Breast epithelium (tissue), 4 donors: ENCODE measurements around the gene FTMT. TPM values are rescaled to one million over a fixed set of nuclear protein-coding genes. Genes with fewer than 3 reads are reported as not detected.
"Not testable (repeated sequence)": the region's sequence is repeated elsewhere in the genome, so short reads cannot be mapped to it uniquely, and the experiment has no call there.

ENCODE experiments used
- DNase-seq, 2 donors: peaks; one replicate each; pipeline ENCODE4 v3.0.0-alpha.2; 2019; ENCODE audit warnings: low spot score in 2 of 2
- H3K27ac ChIP-seq, 2 donors: fragments of 200-600 bp; sonication (generic) in 1 of 2; one replicate each; pipeline ENCODE4 v1.5.1; 2016 to 2019; ENCODE audit warnings: mild to moderate bottlenecking in 1 of 2
- H3K27me3 ChIP-seq, 2 donors: fragments of 200-600 bp; sonication (generic) in 1 of 2; one replicate each; pipeline versions ENCODE4 v1.5.1 to v1.6.0; 2017 to 2019; ENCODE audit warnings: control low read depth in 1 of 2, mild to moderate bottlenecking in 1 of 2
- H3K36me3 ChIP-seq: fragments of 200-600 bp; one replicate; pipeline ENCODE4 v1.5.1; 2019
- H3K4me1 ChIP-seq, 2 donors: fragments of 200-600 bp; sonication (generic); one replicate each; pipeline ENCODE4 v1.5.1; 2016 to 2019; ENCODE audit warnings: control low read depth in 1 of 2
- H3K4me3 ChIP-seq, 3 donors: fragments of 200-600 bp; sonication (generic); 1 replicate in 2 of 3; 2 replicates in 1 of 3; pipeline ENCODE4 v1.5.1; 2016 to 2019; ENCODE audit warnings: mild to moderate bottlenecking in 3 of 3, moderate library complexity in 2 of 3
- H3K9me3 ChIP-seq, 2 donors: fragments of 200-600 bp; sonication (generic) in 1 of 2; one replicate each; pipeline ENCODE4 v1.5.1; 2016 to 2019; ENCODE audit warnings: control low read depth in 1 of 2
- POLR2A ChIP-seq: fragments of 450-650 bp; IDR thresholded peaks from one replicate; pipeline ENCODE4 v1.6.1; 2016; ENCODE audit warnings: antibody characterized with exemption, mild to moderate bottlenecking, moderate library complexity
- POLR2AphosphoS5 ChIP-seq, 3 donors: sonication (generic); formaldehyde crosslinking; IDR thresholded peaks; one replicate each; pipeline ENCODE4 v1.6.1; 2017; ENCODE audit warnings: antibody characterized with exemption in 3 of 3
- intact Hi-C: fragments of 100-400 bp; cut with DNase I; formaldehyde crosslinking; loops from one replicate; pipeline ENCODE4 v1.15.1; 2023; ENCODE audit warnings: low total_unique reads
- total RNA-seq, 3 donors: library from RNA; depleted of rRNA; stranded (reverse); fragments of >200 nt; gene quantifications; one replicate each; pipeline ENCODE4 v1.1.0, GENCODE V29; 2016
- TF ChIP-seq, protein P1 (sequence below), 3 donors: fragments of 450-650 bp; IDR thresholded peaks; one replicate each; pipeline ENCODE4 v1.5.1; 2016 to 2017; ENCODE audit warnings: antibody characterized with exemption in 3 of 3, mild to moderate bottlenecking in 3 of 3, moderate library complexity in 3 of 3

FTMT gene
- total RNA-seq = under 1 TPM in 1 of 3 donors, not detected in 2; 0.44 TPM

DNA sequence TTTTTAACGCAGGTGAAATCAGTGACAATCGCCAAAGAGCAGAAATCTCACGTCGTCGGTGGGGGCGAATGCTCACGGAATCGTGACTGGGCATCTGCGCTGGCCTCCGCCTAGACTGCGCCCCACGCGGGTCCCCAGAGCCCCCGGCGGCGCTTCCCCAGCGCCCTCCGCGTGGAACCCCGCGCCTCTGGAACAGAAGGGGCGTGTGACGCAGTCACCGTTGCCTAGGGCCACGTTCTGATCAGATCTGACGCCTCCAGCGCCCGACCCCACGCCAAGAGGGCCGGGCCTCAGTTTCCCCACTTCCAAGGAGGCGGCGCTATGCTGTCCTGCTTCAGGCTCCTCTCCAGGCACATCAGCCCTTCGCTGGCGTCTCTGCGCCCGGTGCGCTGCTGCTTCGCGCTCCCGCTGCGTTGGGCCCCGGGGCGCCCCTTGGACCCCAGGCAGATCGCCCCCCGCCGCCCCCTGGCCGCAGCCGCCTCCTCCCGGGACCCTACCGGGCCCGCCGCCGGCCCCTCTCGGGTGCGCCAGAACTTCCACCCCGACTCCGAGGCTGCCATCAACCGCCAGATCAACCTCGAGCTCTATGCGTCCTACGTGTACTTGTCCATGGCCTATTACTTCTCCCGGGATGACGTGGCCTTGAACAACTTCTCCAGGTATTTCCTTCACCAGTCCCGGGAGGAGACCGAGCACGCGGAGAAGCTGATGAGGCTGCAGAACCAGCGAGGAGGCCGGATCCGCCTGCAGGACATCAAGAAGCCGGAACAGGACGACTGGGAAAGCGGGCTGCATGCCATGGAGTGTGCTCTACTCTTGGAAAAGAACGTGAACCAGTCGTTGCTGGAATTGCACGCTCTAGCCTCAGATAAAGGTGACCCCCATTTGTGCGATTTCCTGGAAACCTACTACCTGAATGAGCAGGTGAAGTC lies at the start of gene FTMT:
Gene FTMT (plus strand): TSS at position 240 of the 932 bp plus-strand sequence. CDS start 82 bp downstream, at position 322.
- Histone ChIP-seq H3K36me3 (no peaks in the 10 kb centered on the region), H3K27me3 (no peaks in the 10 kb centered on the region), H3K27ac (no peak within 1 kb of the TSS), H3K9me3 (peaks cover 3 to 12% of the 10 kb centered on the region in 2 donors), H3K4me1 (no peaks in the 10 kb centered on the region), H3K4me3 (no peak within 1 kb of the TSS)
- DNase-seq = no peak
- TF ChIP-seq POLR2AphosphoS5 (IDR thresholded peaks at IDR 0.05) = no peak
- no peak for TF ChIP-seq POLR2A
- TF ChIP-seq, protein P1, sequence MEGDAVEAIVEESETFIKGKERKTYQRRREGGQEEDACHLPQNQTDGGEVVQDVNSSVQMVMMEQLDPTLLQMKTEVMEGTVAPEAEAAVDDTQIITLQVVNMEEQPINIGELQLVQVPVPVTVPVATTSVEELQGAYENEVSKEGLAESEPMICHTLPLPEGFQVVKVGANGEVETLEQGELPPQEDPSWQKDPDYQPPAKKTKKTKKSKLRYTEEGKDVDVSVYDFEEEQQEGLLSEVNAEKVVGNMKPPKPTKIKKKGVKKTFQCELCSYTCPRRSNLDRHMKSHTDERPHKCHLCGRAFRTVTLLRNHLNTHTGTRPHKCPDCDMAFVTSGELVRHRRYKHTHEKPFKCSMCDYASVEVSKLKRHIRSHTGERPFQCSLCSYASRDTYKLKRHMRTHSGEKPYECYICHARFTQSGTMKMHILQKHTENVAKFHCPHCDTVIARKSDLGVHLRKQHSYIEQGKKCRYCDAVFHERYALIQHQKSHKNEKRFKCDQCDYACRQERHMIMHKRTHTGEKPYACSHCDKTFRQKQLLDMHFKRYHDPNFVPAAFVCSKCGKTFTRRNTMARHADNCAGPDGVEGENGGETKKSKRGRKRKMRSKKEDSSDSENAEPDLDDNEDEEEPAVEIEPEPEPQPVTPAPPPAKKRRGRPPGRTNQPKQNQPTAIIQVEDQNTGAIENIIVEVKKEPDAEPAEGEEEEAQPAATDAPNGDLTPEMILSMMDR (IDR thresholded peaks at IDR 0.05) = no peak
- intact Hi-C loops = no loop called here

DNA sequence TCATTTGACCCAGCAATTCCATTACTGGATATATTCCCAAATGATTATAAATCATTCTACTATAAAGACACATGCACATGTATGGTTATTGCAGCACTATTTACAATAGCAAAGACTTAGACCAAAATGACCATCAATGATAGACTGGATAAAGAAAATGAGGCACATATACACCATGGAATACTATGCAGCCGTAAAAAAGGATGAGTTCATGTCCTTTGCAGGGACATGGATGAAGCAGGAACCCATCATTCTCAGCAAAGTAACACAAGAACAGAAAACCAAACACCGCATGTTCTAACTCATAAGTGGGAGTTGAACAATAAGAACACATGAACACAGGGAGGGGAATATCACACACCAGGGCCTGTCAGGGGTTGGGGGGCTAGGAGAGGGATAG lies 46.4 kb upstream of the FTMT start:
- H3K9me3 ChIP-seq = peaks cover 0 to 18% of the 10 kb centered on the region in 2 donors
- intact Hi-C loops, H3K4me3 ChIP-seq, H3K27me3 ChIP-seq, DNase-seq, H3K36me3 ChIP-seq, H3K27ac ChIP-seq, H3K4me1 ChIP-seq: not testable (repeated sequence)

DNA sequence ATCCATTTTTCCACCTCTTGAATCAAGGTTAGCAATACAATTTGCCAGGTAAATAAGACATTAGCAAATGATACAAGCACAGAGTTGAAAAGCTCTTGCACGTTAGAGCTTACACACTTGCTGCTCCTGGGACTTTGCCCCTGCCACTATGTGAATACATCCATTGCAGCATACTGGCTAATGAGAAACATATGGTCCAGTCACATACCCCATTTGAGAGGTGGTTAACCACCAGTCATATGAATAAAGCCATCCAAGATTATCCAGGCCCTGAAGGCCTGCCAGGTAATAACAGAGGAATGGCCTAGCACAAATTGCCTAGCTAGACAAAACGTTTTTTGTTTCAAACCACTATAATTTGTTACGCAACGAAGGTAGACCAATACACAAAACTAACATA lies 45.8 kb upstream of the FTMT start:
- Histone ChIP-seq H3K4me1 (no peaks in the 10 kb centered on the region), H3K27ac (no peak overlapping the region), H3K36me3 (no peaks in the 10 kb centered on the region), H3K4me3 (no peak overlapping the region), H3K27me3 (no peaks in the 10 kb centered on the region), H3K9me3 (peaks cover 0 to 25% of the 10 kb centered on the region in 2 donors)
- intact Hi-C loops = no loop called here
- TF ChIP-seq, protein P1 (IDR thresholded peaks at IDR 0.05) = no peak
- TF ChIP-seq POLR2AphosphoS5 (IDR thresholded peaks at IDR 0.05) = no peak
- no peak for DNase-seq

DNA sequence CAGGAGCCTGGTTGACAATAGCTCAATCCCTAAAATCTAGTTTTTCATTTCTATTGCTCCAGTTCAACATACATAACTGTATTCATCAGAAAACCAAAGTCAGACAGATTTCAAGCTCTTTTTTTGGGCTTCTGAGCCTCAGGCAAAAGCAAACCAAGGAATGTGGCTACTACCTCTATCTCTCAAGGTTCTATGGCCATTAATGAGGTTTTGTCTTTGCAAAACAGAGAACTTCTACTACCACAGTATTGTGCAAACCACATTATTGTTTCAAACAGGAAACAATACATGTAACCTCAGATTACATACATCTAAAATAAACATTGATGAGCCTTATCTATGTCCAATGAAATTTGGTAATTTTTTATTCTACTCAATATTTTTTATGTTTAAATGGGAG lies 35.5 kb upstream of the FTMT start:
- intact Hi-C loops = no loop called here
- no peak for DNase-seq
- Histone ChIP-seq H3K4me3 (no peak overlapping the region), H3K36me3 (no peaks in the 10 kb centered on the region), H3K9me3 (no peaks in the 10 kb centered on the region), H3K27me3 (no peaks in the 10 kb centered on the region), H3K4me1 (no peaks in the 10 kb centered on the region), H3K27ac (no peak overlapping the region)
- TF ChIP-seq, protein P1 (IDR thresholded peaks at IDR 0.05) = no peak
- no peak for TF ChIP-seq POLR2A
- TF ChIP-seq POLR2AphosphoS5 (IDR thresholded peaks at IDR 0.05) = no peak

DNA sequence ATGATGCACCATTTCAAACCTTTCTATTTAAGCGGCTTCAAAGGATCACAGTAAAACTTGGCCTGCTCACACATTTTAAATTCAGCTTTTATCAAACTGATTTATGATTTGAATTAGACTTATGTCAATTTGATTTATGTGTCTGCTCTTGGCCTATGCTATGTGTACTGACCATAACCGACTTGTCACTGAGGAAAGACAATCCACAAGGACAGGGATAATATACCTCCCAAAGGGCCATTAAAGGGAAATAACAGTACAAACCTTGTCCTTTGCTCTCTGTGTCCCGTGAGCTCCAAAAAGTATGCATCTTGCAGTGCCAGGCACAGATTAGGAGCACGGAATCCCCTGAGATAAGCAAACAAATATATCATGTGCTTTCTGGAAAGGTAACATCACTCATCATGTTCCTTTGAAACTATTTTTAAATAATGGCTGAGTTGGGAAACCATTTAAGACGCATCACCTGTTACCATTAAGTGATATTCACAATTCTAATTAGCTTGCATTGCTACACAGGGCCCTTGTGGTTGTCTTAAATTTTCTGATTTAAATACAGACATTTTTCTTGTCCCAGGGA lies 31.9 kb upstream of the FTMT start:
- intact Hi-C loops = no loop called here
- Histone ChIP-seq H3K36me3 (no peaks in the 10 kb centered on the region), H3K9me3 (peaks cover 0 to 6% of the 10 kb centered on the region in 2 donors), H3K27ac (no peak overlapping the region), H3K4me3 (no peak overlapping the region), H3K4me1 (no peaks in the 10 kb centered on the region), H3K27me3 (no peaks in the 10 kb centered on the region)
- no peak for DNase-seq
- no peak for TF ChIP-seq POLR2AphosphoS5 (IDR thresholded peaks at IDR 0.05)
- no peak for TF ChIP-seq POLR2A
- TF ChIP-seq, protein P1 (IDR thresholded peaks at IDR 0.05) = no peak
